ENCODE results near the gene MEFV.
"Not testable (repeated sequence)": the region's sequence is repeated elsewhere in the genome, so short reads cannot be mapped to it uniquely, and the experiment has no call there.

MEFV gene

DNA sequence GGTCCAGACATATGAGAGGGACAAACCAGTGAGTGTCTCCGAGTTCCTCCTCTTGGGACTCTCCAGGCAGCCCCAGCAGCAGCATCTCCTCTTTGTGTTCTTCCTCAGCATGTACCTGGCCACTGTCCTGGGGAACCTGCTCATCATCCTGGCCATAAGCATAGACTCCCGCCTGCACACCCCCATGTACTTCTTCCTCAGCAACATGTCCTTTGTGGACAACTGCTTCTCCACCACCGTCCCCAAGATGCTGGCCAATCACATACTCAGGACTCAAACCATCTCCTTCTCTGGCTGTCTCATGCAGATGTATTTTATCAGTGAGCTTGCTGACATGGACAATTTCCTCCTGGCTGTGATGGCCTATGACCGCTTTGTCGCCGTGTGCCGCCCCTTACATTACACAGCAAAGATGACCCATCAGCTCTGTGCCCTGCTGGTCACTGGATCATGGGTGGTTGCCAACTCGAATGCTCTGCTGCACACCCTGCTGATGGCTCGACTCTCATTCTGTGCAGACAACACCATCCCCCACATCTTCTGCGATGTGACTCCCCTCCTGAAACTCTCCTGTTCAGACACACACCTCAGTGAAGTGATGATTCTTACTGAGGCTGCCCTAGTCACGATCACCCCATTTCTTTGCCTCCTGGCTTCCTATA, 40.7 kb downstream of the MEFV start:
- DNase-seq (ENCODE audit: low read depth in 2 of 2), result no peak

DNA sequence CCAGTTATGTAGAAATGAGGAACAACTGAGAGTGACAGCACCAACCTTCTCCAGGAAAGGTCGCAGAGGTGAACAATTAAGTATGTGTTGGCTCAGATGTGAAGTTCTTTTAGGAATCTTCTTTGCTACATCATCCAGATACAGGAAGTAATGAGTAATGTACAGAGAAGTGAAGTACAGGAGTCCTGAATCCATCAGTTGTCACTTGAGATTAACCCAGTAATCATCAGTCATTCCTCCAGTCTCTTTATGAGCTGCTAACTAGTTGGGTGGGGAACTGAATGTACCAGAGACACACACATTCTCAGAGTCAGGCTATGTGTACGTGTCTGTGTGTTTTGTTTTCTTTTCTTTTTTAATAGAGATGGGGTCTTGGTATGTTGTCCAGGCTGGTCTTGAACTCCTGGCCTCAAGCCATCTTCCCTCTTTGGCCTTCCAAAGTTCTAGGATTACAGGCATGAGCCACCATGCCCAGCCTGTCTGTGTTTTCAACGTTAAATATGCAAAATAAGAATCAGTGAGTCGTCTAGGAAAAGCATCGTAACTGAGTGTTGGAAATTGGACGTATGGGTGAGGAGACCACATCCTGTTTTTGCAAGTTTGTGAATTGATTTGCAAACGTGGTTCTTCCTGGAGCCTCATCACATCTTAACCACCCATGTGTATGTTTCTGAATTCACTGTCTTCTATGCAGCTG, 41.4 kb downstream of the MEFV start:
- no peak for DNase-seq (ENCODE audit: low read depth in 2 of 2)

DNA sequence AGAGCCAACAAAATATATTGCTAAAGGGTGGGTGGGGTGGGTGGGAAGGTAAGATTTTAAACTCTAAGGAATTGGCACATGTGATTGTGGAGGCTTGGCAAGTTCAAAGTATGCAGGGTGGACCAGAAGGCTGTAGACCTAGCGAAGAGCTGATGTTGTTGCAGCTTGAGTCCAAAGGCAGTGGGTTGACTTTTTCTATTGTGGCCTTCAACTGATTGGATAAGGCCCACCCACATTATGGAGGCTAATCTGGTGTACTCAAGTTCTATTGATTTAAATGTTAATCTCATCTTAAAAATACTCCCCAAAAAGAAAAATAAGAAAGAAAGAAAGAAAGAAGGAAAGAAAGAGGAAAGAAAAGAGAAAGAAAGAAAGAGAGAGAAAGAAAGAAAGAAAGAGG, 43.9 kb downstream of the MEFV start:
- DNase-seq (ENCODE audit: low read depth in 2 of 2), result no peak

DNA sequence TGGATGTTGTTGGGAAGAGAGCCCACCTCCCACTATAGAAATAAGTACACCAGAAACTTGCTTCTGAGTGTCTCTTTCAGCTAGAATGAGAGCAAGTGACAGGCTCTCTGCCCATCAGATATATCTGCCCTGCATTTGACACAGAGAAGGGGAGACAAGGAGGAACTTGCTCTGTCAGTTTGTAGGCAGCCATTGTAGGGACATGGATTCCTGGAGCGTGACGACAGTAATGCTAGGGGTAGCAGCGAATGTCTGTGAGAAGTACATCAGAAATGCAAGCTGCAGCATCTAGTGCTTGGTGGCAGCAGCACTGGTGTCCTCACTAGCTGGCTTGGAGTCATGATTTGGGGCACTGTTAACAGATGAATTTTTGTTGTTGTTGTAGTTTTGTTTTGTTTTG, 44.4 kb downstream of the MEFV start:
- no peak for DNase-seq (ENCODE audit: low read depth in 2 of 2)

DNA sequence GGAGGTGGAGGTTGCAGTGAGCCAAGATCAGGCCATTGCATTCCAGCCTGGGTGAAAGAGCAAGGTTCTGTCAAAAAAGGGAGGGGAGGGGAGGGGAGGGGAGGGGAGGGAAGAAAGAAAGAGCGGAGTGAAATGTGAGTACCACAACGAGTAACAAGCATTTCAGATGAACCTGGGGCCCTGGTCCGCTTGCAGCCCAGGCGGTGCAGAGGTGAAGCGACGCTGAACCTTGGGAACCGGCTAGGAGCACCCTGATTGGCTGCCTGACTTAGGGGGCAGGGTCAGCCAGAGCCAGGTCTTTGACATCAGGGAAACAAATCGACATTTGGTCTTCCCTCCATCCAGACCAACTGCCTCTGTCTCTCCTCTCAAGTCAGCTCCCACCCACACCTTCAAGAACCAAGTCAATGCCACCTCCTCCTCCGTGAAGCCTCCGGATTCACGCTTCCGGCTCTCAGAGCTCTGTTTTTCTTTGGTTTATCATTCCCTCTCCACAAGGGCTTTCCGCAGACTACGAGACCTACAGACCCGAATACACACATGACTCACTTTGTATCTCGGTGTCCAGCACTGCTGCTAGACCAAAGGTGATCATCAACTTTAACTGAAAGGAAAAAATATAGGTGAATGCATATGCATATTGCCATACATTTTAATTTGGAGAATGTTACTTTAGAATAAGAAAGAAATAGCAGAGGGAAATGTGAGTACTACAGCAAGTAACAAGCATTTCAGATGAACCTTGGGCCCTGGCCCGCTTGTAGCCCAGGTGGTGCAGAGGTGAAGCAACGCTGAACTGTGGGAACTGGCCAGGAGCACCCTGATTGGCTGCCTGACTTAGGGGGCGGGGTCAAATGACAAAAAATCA, 49.1 kb downstream of the MEFV start:
- no peak for DNase-seq (ENCODE audit: low read depth in 2 of 2)

DNA sequence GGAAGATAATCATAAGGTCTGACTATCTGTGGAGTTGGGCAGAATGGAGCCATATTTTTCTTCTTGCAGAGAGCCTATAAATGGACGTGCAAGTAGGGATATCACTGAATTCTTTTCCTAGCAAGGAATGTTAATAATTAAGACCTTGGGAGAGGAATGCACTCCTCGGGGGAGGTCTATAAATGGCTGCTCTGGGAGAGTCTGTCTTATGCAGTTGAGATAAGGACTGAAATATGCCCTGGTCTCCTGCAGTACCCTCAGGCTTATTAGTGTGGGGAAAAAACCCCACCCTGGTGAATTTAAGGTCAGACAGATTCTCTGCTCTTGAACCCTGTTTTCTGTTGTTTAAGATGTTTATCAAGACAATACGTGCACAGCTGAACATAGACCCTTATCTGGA, 50.5 kb downstream of the MEFV start:
- DNase-seq (ENCODE audit: low read depth in 2 of 2), result not testable (repeated sequence)

DNA sequence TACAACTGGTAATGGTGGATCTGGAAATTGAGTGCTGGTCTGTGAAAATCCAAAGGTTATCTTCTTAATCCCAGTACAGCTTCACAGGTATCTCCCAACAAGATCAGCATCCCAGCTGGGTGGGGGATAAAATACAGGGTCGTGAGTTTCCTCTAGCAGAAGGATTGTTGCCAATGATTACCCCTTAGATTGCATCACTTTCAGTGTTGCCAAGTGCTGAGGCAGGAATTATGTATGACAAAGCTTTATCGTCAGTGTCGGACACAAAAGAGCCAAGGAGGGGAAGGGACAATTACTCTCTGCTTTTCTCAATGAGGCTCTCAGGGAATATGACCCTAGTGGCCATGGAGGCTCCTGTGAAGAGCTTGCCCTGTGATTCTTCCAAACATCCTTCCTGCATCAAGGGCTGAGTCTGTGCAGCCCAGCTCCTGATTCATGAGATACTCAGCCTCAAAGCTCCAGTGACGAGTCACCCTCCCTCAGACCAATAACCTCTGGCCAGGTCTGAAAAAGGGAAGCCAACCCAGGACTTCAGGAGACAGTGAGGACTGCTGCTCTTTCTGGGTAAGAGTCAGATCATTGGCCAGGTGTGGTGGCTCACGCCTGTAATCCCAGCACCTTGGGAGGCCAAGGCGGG, 53.4 kb downstream of the MEFV start:
- DNase-seq (ENCODE audit: low read depth in 2 of 2), result no peak

DNA sequence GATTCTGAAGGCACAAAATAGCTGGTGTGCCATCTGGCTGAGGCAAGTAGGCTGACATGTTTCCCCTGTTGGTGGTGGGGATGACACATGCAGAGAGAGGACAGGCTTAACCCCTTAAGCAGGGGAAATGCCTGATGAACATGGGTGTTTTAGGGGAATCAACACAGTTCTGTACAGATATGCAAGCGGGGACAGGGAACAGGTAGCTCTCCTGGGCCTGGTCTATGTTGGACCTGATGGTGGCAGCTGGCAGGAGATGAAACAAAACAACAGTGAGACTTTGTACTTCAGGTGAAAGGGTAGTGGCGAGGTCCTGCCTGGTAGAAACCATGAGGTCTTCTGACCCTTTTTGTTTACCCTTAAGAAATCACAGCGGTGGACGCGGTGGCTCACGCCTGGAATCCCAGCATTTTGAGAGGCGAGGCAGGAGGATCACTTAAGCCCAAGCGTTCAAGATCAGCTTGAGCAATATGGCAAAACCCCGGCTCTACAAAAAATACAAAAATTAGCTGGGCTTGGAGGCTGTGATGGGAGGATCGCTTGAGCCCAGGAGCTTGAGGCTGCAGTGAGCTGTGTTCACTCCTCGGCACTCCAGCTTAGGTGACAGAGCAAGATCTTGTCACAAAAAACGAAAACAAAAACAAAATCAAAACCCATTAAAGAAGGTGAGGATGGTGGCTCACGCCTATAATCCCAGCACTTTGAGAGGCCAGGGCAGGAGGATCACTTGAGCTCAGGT, 57.9 kb downstream of the MEFV start:
- DNase-seq (ENCODE audit: low read depth in 2 of 2), result no peak

DNA sequence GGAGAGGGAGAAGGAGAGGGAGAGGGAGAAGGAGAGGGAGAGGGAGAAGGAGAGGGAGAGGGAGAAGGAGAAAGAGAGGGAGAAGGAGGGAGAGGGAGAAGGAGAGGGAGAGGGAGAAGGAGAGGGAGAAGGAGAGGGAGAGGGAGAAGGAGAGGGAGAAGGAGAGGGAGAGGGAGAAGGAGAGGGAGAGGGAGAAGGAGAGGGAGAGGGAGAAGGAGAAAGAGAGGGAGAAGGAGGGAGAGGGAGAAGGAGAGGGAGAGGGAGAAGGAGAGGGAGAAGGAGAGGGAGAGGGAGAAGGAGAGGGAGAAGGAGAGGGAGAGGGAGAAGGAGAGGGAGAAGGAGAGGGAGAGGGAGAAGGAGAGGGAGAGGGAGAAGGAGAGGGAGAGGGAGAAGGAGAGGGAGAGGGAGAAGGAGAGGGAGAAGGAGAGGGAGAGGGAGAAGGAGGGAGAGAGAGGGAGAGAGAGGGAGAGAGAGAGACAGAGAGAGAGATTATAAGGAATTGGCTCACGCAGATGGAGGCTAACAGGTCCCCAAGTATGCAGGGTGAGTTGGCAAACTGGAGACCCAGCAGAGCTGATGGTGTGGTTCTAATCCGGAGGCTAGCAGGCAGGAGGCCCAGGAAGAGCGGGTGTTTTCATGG, 58.6 kb downstream of the MEFV start:
- DNase-seq (ENCODE audit: low read depth in 2 of 2), result not testable (repeated sequence)

DNA sequence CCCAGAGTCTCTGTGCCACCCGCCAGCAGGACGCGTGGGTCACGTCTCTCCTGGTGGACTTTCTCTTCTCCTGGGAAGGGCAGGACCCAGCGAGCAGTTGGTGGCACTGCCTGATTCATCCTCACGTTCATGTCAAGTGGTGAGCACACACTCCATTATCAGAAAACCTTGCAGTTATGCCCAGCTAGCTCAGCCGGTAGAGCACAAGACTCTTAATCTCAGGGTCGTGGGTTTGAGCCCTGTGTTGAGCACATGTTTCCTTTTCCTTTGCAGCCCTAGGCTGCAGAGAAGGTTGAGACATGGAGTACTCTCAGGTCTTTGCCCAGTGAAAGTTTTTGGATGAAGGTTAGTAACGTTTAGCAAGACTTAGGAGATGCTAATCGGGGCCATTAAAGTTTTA, 60.5 kb downstream of the MEFV start:
- DNase-seq (ENCODE audit: low read depth in 2 of 2), result no peak

DNA sequence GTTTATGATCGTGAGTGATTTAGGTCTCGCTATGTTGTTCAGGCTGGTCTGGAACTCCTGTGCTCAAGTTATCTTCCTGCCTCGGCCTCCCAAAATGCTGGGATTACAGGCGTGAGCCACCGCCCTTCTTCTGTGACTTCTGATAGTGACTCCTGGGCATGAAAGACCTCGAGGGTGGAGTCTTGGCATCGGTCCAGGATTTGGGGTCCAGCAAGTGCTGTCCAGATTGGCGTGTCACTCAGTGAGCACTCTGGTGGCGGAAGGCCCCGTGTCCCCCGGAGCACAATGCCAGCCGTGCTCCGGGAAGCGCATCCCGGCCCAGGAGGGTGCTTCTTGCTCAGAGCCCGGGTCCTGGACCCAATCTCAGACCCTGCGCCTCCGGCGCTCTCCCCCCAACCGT, 61.6 kb downstream of the MEFV start:
- DNase-seq (ENCODE audit: low read depth in 2 of 2), result no peak

DNA sequence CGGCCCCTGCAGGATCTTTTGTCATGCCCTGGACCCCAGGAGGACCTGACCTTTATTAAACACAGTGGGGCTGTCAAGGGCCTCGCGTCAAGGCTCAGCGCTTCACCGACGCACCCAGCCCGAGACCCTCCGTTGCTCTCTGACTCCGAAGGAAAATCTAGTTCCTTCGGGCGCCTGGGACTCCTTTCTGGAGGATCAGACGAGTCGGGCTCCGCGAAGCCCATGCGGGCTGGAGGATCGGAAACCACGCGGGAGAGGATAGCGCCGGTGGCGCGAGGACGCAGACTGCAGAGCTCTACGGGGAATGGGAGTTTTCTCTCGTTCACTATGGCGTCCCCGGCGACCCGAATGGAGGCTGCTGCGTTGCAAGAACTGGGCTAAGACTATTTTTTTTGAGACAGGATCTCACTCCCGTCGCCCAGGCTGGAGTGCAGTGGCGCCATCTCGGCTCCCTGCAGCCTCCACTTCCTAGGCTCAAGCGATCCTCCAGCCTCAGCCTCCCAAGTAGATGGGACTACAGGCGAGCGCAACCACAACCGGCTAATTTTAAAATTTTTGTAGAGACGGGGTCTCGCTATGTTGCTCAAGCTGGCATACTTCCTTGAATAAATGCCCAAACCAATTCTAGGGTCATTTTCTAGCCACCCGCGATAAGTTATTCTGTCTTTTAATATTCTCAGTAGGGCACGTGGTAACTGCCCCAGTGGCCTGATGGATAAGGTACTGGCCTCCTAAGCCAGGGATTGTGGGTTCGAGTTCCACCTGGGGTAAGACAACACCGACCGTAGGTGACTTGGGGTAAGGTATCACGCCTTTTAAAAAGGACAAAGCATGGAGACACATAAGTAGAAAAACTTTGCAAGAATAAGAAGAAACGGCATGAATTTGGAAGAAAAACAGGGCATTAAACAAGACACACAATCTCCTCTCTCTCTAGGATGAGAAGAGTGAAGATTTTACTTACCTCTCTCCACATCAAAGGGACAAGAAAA, 62.9 kb downstream of the MEFV start:
- no peak for DNase-seq (ENCODE audit: low read depth in 2 of 2)

DNA sequence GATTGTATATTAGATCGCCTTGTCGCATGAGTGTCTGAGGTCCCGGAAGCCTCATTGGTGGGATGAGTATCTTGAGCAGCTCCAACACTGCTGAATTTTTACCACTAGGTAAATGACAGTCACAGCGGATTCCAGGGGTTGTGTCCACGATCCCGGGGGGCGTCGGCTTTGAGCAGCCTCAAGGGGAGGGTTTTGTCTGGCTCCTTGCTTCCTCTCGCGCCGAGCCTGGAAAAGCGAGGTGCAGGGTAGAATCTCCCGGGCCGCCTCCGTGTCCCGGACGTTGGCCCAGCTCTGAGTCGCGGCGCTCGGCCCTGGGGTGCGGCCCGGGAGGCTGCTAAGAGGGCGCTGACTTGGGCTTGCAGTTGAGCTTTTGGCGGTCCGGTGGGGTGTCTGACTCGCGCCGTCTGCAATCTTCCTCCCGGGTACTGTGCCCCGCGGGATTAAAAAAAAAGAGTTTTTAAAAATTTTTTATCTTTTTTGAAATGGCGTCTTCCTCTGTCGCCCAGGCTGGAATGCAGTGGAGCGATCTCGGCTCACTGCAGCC, 63.9 kb downstream of the MEFV start:
- DNase-seq (ENCODE audit: low read depth in 2 of 2), result no peak

All from stimulated activated CD8-positive, alpha-beta memory T cell treated with anti-CD3 and anti-CD28 coated beads, Interleukin-15, amount 100 ng/mL, for 48 hours (primary cell).